ENCODE data around the gene SEC63.
A peak's percentile ranks its signal among the peaks of the same experiment; 100 is the strongest.
"Not testable (repeated sequence)": the region's sequence is repeated elsewhere in the genome, so short reads cannot be mapped to it uniquely, and the experiment has no call there.

The SEC63 gene

GRCh38 chr6:107957909-107958688, at the start of gene SEC63:
SEC63 (minus strand) TSS chr6:107958208; CDS start chr6:107958009, 199 bp downstream.
- DNase-seq: peak; percentile 84

- no peak for DNase-seq
These were observed 48.0 kb upstream of the SEC63 start for GRCh38 chr6:108005961-108006360.

- no peak for DNase-seq
These were observed 46.9 kb upstream of the SEC63 start for GRCh38 chr6:108004861-108005260.

- DNase-seq: no peak
These were observed 44.6 kb upstream of the SEC63 start for GRCh38 chr6:108002365-108003221.

GRCh38 chr6:108001696-108002231, 43.8 kb upstream of the SEC63 start:
- DNase-seq: no peak

GRCh38 chr6:108000259-108000658, 42.3 kb upstream of the SEC63 start:
- DNase-seq: not testable (repeated sequence)

GRCh38 chr6:107999341-107999740, 41.3 kb upstream of the SEC63 start:
- DNase-seq: no peak

GRCh38 chr6:107991772-107992550, 34.0 kb upstream of the SEC63 start:
- DNase-seq: no peak

GRCh38 chr6:107991061-107991460, 33.1 kb upstream of the SEC63 start:
- no peak for DNase-seq

GRCh38 chr6:107990587-107990986, 32.6 kb upstream of the SEC63 start:
- not testable (repeated sequence) for DNase-seq

- DNase-seq: no peak
These were observed 31.4 kb upstream of the SEC63 start for GRCh38 chr6:107989166-107990094.

GRCh38 chr6:107988570-107988969, 30.6 kb upstream of the SEC63 start:
- no peak for DNase-seq

- DNase-seq: no peak
These were observed 29.8 kb upstream of the SEC63 start for GRCh38 chr6:107987805-107988204.

GRCh38 chr6:107985701-107986100, 27.7 kb upstream of the SEC63 start:
- no peak for DNase-seq

- DNase-seq: no peak
These were observed 25.8 kb upstream of the SEC63 start for GRCh38 chr6:107983811-107984210.

- DNase-seq: no peak
These were observed 24.5 kb upstream of the SEC63 start for GRCh38 chr6:107982486-107982885.

- no peak for DNase-seq
These were observed 23.7 kb upstream of the SEC63 start for GRCh38 chr6:107981695-107982094.

- peak; percentile 44 for DNase-seq
These were observed 19.3 kb upstream of the SEC63 start for GRCh38 chr6:107977283-107977682.

GRCh38 chr6:107976155-107976783, 18.3 kb upstream of the SEC63 start:
- DNase-seq: no peak

- no peak for DNase-seq
These were observed 15.6 kb upstream of the SEC63 start for GRCh38 chr6:107973594-107973993.

- no peak for DNase-seq
These were observed 14.5 kb upstream of the SEC63 start for GRCh38 chr6:107972413-107973096.

Data from NCI-H1694 treated with DMSO at 0.1 percent for 48 hours (cell line).